GM21423 (cell line): Measurements from ENCODE around the gene FXYD5.
"Not testable (repeated sequence)": the region's sequence is repeated elsewhere in the genome, so short reads cannot be mapped to it uniquely, and the experiment has no call there.

Experiments used
- ATAC-seq: cut with Tn5 transposase; IDR thresholded peaks from one replicate; pipeline ENCODE4 v1.9.1; 2021; ENCODE audit warnings: mild to moderate bottlenecking, moderate library complexity; ENCODE audit not compliant: unreplicated experiment

FXYD5 gene

GRCh38 chr19:35119578-35120155, 34.9 kb upstream of the FXYD5 start:
- no peak for ATAC-seq

- no peak for ATAC-seq
Measured at GRCh38 chr19:35120492-35120891, 34.0 kb upstream of the FXYD5 start.

GRCh38 chr19:35120898-35121297, 33.6 kb upstream of the FXYD5 start:
- no peak for ATAC-seq

- ATAC-seq: no peak
Measured at GRCh38 chr19:35122687-35123551, 31.6 kb upstream of the FXYD5 start.

- no peak for ATAC-seq
Measured at GRCh38 chr19:35123573-35123972, 31.0 kb upstream of the FXYD5 start.

- ATAC-seq: peak; percentile 77
Measured at GRCh38 chr19:35124098-35125060, 30.2 kb upstream of the FXYD5 start.

GRCh38 chr19:35125270-35125717, 29.2 kb upstream of the FXYD5 start:
- ATAC-seq: no peak

GRCh38 chr19:35125749-35126623, 28.5 kb upstream of the FXYD5 start:
- ATAC-seq: no peak

- no peak for ATAC-seq
Measured at GRCh38 chr19:35126624-35126959, 27.9 kb upstream of the FXYD5 start.

- no peak for ATAC-seq
Measured at GRCh38 chr19:35127871-35128270, 26.7 kb upstream of the FXYD5 start.

GRCh38 chr19:35128398-35129057, 26.0 kb upstream of the FXYD5 start:
- ATAC-seq: no peak

GRCh38 chr19:35129724-35130274, 24.7 kb upstream of the FXYD5 start:
- ATAC-seq: not testable (repeated sequence)

- ATAC-seq: no peak
Measured at GRCh38 chr19:35130761-35131720, 23.5 kb upstream of the FXYD5 start.

GRCh38 chr19:35132254-35132653, 22.3 kb upstream of the FXYD5 start:
- ATAC-seq: no peak

GRCh38 chr19:35133826-35134225, 20.7 kb upstream of the FXYD5 start:
- ATAC-seq: no peak

- ATAC-seq: no peak
Measured at GRCh38 chr19:35134601-35135242, 19.8 kb upstream of the FXYD5 start, which contains the start of gene LGI4. Gene LGI4, minus strand, starts transcription at chr19:35135059. Its CDS starts 379 bp downstream, at chr19:35134680.

- ATAC-seq: no peak
Measured at GRCh38 chr19:35135389-35135909, 19.1 kb upstream of the FXYD5 start.

- no peak for ATAC-seq
Measured at GRCh38 chr19:35136231-35136630, 18.3 kb upstream of the FXYD5 start.
